ENCODE data around the gene LRRC39.

DNA sequence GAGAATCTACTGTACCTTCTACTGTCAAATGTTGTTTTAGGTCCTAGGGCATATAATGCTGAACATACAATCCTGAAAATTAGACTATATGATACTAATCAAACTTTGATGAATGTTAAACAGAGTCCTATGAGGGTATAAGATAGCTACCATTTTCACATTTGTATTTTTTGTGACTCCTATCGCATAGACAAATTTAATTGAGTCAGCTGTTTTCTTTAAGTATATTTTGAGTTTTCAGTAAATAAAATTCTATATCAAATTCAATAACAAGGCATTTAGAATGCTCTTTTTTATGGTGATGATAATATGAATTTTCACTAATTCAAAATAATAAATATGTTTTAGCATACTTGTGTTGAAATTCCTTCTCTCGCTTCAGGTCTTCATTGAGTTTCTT lies 10.0 kb downstream of the LRRC39 start:
- TF ChIP-seq, protein P1, sequence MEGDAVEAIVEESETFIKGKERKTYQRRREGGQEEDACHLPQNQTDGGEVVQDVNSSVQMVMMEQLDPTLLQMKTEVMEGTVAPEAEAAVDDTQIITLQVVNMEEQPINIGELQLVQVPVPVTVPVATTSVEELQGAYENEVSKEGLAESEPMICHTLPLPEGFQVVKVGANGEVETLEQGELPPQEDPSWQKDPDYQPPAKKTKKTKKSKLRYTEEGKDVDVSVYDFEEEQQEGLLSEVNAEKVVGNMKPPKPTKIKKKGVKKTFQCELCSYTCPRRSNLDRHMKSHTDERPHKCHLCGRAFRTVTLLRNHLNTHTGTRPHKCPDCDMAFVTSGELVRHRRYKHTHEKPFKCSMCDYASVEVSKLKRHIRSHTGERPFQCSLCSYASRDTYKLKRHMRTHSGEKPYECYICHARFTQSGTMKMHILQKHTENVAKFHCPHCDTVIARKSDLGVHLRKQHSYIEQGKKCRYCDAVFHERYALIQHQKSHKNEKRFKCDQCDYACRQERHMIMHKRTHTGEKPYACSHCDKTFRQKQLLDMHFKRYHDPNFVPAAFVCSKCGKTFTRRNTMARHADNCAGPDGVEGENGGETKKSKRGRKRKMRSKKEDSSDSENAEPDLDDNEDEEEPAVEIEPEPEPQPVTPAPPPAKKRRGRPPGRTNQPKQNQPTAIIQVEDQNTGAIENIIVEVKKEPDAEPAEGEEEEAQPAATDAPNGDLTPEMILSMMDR (IDR thresholded peaks at IDR 0.05) = no peak
- TF ChIP-seq POLR2A (IDR thresholded peaks at IDR 0.05) = no peak
